MCF 10A (cell line): ENCODE results near the gene HTR3B. TPM values are rescaled to one million over a fixed set of nuclear protein-coding genes. Genes with fewer than 3 reads are reported as not detected.

Source experiments
- BruUV-seq: library from RNA; stranded (reverse); fragments of 400-500 nt; replicated peaks from 2 replicates; lab custom pipeline; 2021; lab: Mats Ljungman, UMichigan
- CTCF ChIA-PET: fragments of 300-600 bp; sonication (Branson Sonifier 250); formaldehyde crosslinking; extraction: SDS; loops from one replicate; lab custom pipeline; 2021; ENCODE audit warnings: antibody characterized with exemption, inconsistent platforms; lab: Yijun Ruan, JAX
- POLR2A ChIA-PET: fragments of 300-600, 350-650 bp; sonication (Branson Sonifier 250); formaldehyde crosslinking; extraction: SDS; loops from one replicate; lab custom pipeline; 2020; ENCODE audit warnings: antibody characterized with exemption, inconsistent platforms; lab: Yijun Ruan, JAX
- DNase-seq: peaks from one replicate; pipeline ENCODE4 v3.0.0-alpha.2; 2018; ENCODE audit not compliant: unreplicated experiment
- H3K27ac Mint-ChIP-seq: one replicate; pipeline ENCODE4 v1.8.0; 2022; ENCODE audit warnings: mild to moderate bottlenecking, low read depth, mixed read lengths; ENCODE audit not compliant: unreplicated experiment
- H3K27me3 Mint-ChIP-seq: one replicate; pipeline ENCODE4 v1.8.0; 2022; ENCODE audit warnings: mixed read lengths; ENCODE audit not compliant: insufficient read depth, unreplicated experiment
- H3K36me3 Mint-ChIP-seq: one replicate; pipeline ENCODE4 v1.8.0; 2022; ENCODE audit warnings: mild to moderate bottlenecking, moderate library complexity, mixed read lengths; ENCODE audit not compliant: insufficient read depth, unreplicated experiment
- H3K4me1 Mint-ChIP-seq: one replicate; pipeline ENCODE4 v1.8.0; 2022; ENCODE audit warnings: mixed read lengths; ENCODE audit not compliant: insufficient read depth, unreplicated experiment
- H3K4me3 Mint-ChIP-seq: one replicate; pipeline ENCODE4 v1.8.0; 2022; ENCODE audit warnings: mild to moderate bottlenecking, moderate library complexity, mixed read lengths; ENCODE audit not compliant: unreplicated experiment
- H3K9me3 Mint-ChIP-seq: one replicate; pipeline ENCODE4 v1.8.0; 2022; ENCODE audit warnings: mixed read lengths; ENCODE audit not compliant: unreplicated experiment
- intact Hi-C: fragments of 100-400 bp; cut with micrococcal nuclease; formaldehyde crosslinking; loops from 2 replicates; pipeline ENCODE4 v1.14.1; 2022
- total RNA-seq: library from RNA; stranded (reverse); gene quantifications from 2 replicates; pipeline ENCODE4 v1.2.3, GENCODE V29; 2022
- TF ChIP-seq, protein P1 (sequence below): fragments of 200-600 bp; IDR thresholded peaks from one replicate; pipeline ENCODE4 v1.8.0; 2022; ENCODE audit warnings: antibody characterized with exemption, mild to moderate bottlenecking; ENCODE audit not compliant: unreplicated experiment

The HTR3B gene
- total RNA-seq, 1 experiment from 2014 or later, result not detected

DNA sequence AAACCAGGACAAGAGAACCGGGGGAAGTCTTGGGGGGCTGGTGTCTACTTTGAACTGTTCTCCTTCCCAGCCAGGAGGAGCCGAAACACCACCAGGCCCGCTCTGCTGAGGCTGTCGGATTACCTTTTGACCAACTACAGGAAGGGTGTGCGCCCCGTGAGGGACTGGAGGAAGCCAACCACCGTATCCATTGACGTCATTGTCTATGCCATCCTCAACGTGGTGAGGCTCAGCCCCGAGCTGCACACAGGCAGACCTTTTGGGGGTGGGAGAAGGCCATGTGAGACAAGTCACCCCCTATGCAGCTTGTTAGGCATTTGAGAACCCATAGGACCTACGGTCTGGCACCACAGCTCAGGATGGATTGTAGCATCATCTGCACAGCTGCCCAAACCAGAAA lies 73.1 kb downstream of the HTR3B start:
- BruUV-seq, result no TSS peak
- peaks cover 80% of the 10 kb centered on the region for H3K27me3 Mint-ChIP-seq
- H3K27ac Mint-ChIP-seq, result no peak overlapping the region
- intact Hi-C loops, result loop anchor here (1.0 kb wide), 1 partner anchor 24 kb away; no protein-coding TSS in a partner anchor
- ChIA-PET POLR2A (no interaction called here), CTCF (interaction anchor here (0.6 kb wide), 1 partner anchor 360 kb away, joined by 3 read pairs; no protein-coding TSS in a partner anchor)
- no peaks in the 10 kb centered on the region for H3K36me3 Mint-ChIP-seq
- H3K4me3 Mint-ChIP-seq, result no peak overlapping the region
- H3K9me3 Mint-ChIP-seq, result no peaks in the 10 kb centered on the region
- TF ChIP-seq, protein P1, sequence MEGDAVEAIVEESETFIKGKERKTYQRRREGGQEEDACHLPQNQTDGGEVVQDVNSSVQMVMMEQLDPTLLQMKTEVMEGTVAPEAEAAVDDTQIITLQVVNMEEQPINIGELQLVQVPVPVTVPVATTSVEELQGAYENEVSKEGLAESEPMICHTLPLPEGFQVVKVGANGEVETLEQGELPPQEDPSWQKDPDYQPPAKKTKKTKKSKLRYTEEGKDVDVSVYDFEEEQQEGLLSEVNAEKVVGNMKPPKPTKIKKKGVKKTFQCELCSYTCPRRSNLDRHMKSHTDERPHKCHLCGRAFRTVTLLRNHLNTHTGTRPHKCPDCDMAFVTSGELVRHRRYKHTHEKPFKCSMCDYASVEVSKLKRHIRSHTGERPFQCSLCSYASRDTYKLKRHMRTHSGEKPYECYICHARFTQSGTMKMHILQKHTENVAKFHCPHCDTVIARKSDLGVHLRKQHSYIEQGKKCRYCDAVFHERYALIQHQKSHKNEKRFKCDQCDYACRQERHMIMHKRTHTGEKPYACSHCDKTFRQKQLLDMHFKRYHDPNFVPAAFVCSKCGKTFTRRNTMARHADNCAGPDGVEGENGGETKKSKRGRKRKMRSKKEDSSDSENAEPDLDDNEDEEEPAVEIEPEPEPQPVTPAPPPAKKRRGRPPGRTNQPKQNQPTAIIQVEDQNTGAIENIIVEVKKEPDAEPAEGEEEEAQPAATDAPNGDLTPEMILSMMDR, result no peak
- peaks cover 10% of the 10 kb centered on the region for H3K4me1 Mint-ChIP-seq
- no peak for DNase-seq

DNA sequence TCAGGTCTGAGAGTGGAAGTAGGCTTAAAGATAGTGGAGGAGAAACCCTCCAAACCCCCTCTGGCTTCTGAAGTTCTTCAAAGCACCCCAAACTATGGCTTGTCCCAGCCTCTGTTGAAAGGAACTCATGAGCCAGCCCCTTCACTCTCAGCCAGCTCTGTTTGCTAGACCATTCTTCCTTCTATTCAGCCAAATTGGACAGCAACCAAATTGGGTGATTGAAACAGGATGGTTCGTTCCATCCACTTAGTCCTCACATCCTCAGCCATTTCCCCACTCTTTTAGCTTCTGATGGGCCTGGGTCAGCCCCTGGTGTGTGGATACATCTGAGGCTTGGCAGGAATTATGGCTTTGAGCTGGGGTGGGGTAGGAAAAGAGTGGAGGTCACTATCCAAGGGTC lies 74.8 kb downstream of the HTR3B start:
- intact Hi-C loops, result no loop called here
- Mint-ChIP-seq H3K27me3 (peaks cover 96% of the 10 kb centered on the region), H3K9me3 (no peaks in the 10 kb centered on the region), H3K27ac (no peak overlapping the region), H3K4me1 (peaks cover 10% of the 10 kb centered on the region), H3K36me3 (no peaks in the 10 kb centered on the region), H3K4me3 (no peak overlapping the region)
- TF ChIP-seq, protein P1, result no peak
- DNase-seq, result no peak
- ChIA-PET POLR2A (no interaction called here), CTCF (interaction anchor here (0.6 to 1.6 kb wide), 4 partner anchors 14 to 783 kb away, joined by 3 to 7 read pairs (median 3); no protein-coding TSS in a partner anchor)
- no TSS peak for BruUV-seq

DNA sequence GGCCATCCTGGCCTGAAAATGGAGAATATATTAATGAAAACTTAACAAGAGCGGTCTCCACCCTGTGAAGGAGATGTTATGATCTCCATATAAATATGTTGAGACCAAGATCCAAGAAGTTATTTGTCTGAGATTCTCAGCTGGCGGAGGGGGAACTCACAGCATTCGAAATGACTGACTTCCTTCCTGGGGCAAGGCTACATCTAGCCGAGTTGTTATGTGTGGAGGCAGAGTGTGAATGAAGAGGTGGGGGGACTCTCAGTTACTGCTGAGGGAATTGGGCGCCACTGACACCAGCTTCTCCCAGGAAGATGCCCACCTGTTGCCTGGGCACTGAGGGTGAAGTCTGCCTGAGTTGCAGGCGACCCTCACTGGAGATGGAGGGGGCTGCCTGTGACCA lies 76.2 kb downstream of the HTR3B start:
- BruUV-seq, result no TSS peak
- Mint-ChIP-seq H3K36me3 (no peaks in the 10 kb centered on the region), H3K9me3 (no peaks in the 10 kb centered on the region), H3K4me1 (no peaks in the 10 kb centered on the region), H3K4me3 (no peak overlapping the region), H3K27me3 (peaks cover 100% of the 10 kb centered on the region), H3K27ac (no peak overlapping the region)
- ChIA-PET CTCF (interaction anchor here (0.8 to 1.6 kb wide), 3 partner anchors 13 to 204 kb away, joined by 3 to 7 read pairs (median 3); no protein-coding TSS in a partner anchor), POLR2A (no interaction called here)
- TF ChIP-seq, protein P1, result no peak
- intact Hi-C loops, result no loop called here
- no peak for DNase-seq

DNA sequence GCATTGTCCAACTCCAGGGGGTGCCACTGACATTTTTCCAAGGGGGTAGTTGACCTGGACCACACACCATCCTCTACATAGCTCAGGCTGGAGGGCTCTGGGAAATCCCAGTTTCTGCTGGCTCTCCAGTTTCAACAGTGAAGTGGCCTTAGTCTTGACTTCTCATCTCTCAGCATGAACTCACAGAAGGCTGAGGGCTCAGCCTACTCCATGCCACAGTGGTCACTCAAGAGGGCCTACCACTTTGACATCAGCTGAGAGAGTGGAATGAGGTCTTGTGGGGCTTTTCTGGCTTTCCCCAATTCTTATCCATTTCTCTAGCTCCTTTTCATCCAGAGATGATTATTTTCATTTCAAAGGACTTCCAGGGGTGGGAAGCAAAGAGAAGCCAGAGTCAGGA lies 77.7 kb downstream of the HTR3B start:
- no peak overlapping the region for H3K27ac Mint-ChIP-seq
- intact Hi-C loops, result no loop called here
- no peaks in the 10 kb centered on the region for H3K4me1 Mint-ChIP-seq
- POLR2A ChIA-PET, result no interaction called here
- no TSS peak for BruUV-seq
- no peaks in the 10 kb centered on the region for H3K9me3 Mint-ChIP-seq
- H3K4me3 Mint-ChIP-seq, result no peak overlapping the region
- peaks cover 100% of the 10 kb centered on the region for H3K27me3 Mint-ChIP-seq
- CTCF ChIA-PET, result interaction anchor here (0.8 to 1.1 kb wide), 2 partner anchors 10 to 11 kb away, joined by 3 read pairs; no protein-coding TSS in a partner anchor
- no peaks in the 10 kb centered on the region for H3K36me3 Mint-ChIP-seq
- no peak for DNase-seq
- TF ChIP-seq, protein P1, result no peak
